K562 (cell line): ENCODE measurements around the gene PPIL4. TPM values are rescaled to one million over a fixed set of nuclear protein-coding genes. Genes with fewer than 3 reads are reported as not detected.
A peak's percentile ranks its signal among the peaks of the same experiment; 100 is the strongest.

Experiments used
- ETS1 ChIP-seq: conservative IDR thresholded peaks from 2 replicates; pipeline ENCODE4 v1.6.1; 2011; ENCODE audit warnings: low read depth, mild to moderate bottlenecking, low read length; ENCODE audit not compliant: control insufficient read depth
- MITF ChIP-seq: IDR thresholded peaks from 2 replicates; pipeline ENCODE4 v1.6.1; 2014; ENCODE audit warnings: antibody characterized with exemption
- SRSF1 ChIP-seq: fragments of 200-400 bp; formaldehyde crosslinking; IDR thresholded peaks from 2 replicates; pipeline ENCODE4 v1.6.1; 2017; ENCODE audit warnings: mild to moderate bottlenecking, low read depth, low read length, moderate library complexity
- TFAM ChIP-seq: fragments of 250-450 bp; sonication (Bioruptor Pico); conservative IDR thresholded peaks from 2 replicates; pipeline ENCODE4 v1.5.0; 2021; ENCODE audit warnings: mild to moderate bottlenecking, moderate library complexity
- ZBTB40 ChIP-seq, 2 experiments: fragments of 450-650 bp in 1 of 2; sonication (generic) in 1 of 2; formaldehyde crosslinking in 1 of 2; IDR thresholded peaks; 2 replicates each; pipeline versions ENCODE4 v1.7.1 to v1.9.0; 2016 to 2022; ENCODE audit warnings: inconsistent platforms in 1 of 2, mild to moderate bottlenecking in 1 of 2, missing genetic modification reagents in 1 of 2
- ZNF224 ChIP-seq: sonication (generic); formaldehyde crosslinking; IDR thresholded peaks from 2 replicates; pipeline ENCODE4 v1.8.0; 2022; ENCODE audit warnings: mild to moderate bottlenecking, missing genetic modification reagents
- ZNF518B ChIP-seq: fragments of 250-450 bp; sonication (Bioruptor Pico); IDR thresholded peaks from 2 replicates; pipeline ENCODE4 v1.5.0; 2021; ENCODE audit warnings: mild to moderate bottlenecking, moderate library complexity
- polyA plus RNA-seq, 8 experiments: library from polyadenylated mRNA; depleted of rRNA in 4 of 8; stranded (reverse) in 5 of 8; unstranded in 3 of 8; fragments of >200 nt; fragmentation: Nextera tagmentation in 2 of 8; fragmentation: Illumina TruSeq in 1 of 8; extraction: Ambion mirVana in 2 of 8; extraction: Trizol in 1 of 8; gene quantifications; 2 replicates each; pipeline versions ENCODE4 v1.2.1 to v1.2.3, GENCODE V29; 2011 to 2014; ENCODE audit warnings: inconsistent platforms in 1 of 8, missing spikeins in 1 of 8
- total RNA-seq, 7 experiments: library from RNA; depleted of rRNA in 6 of 7; stranded (reverse); fragments of >200 nt in 6 of 7; fragmentation: Illumina TruSeq in 2 of 7; extraction: Trizol in 2 of 7; gene quantifications; 2 replicates each; pipeline versions ENCODE4 v1.2.1 to v1.2.3, GENCODE V29; 2011 to 2021; ENCODE audit warnings: low replicate concordance in 1 of 7
- TF ChIP-seq, protein P1 (sequence below): fragments of 450-650 bp; formaldehyde crosslinking; IDR thresholded peaks from 2 replicates; pipeline ENCODE4 v1.4.0; 2020; ENCODE audit warnings: mild to moderate bottlenecking, moderate library complexity

PPIL4 gene
- total and polyA plus RNA-seq, 9 of the 15 experiments (the other 6 are each of a cell fraction or from before 2014, with no cell fraction given) = 14.5 to 55.2 (median 45.9) TPM

GRCh38 chr6:149566410-149567193, 20.8 kb upstream of the PPIL4 start (continued):
- no peak for TF ChIP-seq MITF
- TF ChIP-seq ETS1 = 0 out of 2 replicates have a peak, but pooled peaks have one; percentile 20
- no peak for TF ChIP-seq SRSF1
- no peak for TF ChIP-seq TFAM
- TF ChIP-seq, protein P1, sequence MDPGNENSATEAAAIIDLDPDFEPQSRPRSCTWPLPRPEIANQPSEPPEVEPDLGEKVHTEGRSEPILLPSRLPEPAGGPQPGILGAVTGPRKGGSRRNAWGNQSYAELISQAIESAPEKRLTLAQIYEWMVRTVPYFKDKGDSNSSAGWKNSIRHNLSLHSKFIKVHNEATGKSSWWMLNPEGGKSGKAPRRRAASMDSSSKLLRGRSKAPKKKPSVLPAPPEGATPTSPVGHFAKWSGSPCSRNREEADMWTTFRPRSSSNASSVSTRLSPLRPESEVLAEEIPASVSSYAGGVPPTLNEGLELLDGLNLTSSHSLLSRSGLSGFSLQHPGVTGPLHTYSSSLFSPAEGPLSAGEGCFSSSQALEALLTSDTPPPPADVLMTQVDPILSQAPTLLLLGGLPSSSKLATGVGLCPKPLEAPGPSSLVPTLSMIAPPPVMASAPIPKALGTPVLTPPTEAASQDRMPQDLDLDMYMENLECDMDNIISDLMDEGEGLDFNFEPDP = peak; percentile 43; the same call in 1 of the 2 replicates
- TF ChIP-seq ZBTB40 (IDR thresholded peaks at IDR 0.05) = no peak
- TF ChIP-seq ZBTB40 (CRISPR knock-in tag; IDR thresholded peaks at IDR 0.05) = no peak
- TF ChIP-seq ZNF518B (CRISPR knock-in tag) = no peak
- TF ChIP-seq ZNF224 = peak; percentile 74
